Fibroblast of villous mesenchyme (primary cell): ENCODE data around the gene FBXO47. TPM values are rescaled to one million over a fixed set of nuclear protein-coding genes. Genes with fewer than 3 reads are reported as not detected.

Source experiments
- DNase-seq: peaks from one replicate; pipeline ENCODE4 v3.0.0-alpha.2; 2010; ENCODE audit warnings: low read depth
- H3K4me3 ChIP-seq: 2 replicates; pipeline ENCODE4 v1.5.1; 2011; ENCODE audit warnings: low read depth, mild to moderate bottlenecking, low read length
- CTCF ChIP-seq: IDR thresholded peaks from 2 replicates; pipeline ENCODE4 v1.5.1; 2012; ENCODE audit warnings: low read depth, mild to moderate bottlenecking, low read length; ENCODE audit not compliant: insufficient read depth
- total RNA-seq: library from RNA; depleted of rRNA; stranded (reverse); fragments of >200 nt; gene quantifications from 2 replicates; pipeline ENCODE4 v1.2.3, GENCODE V29; 2012

Gene FBXO47
- total RNA-seq, 1 donor, result not detected

GRCh38 chr17:38899421-38899820, 67.8 kb downstream of the FBXO47 start:
- DNase-seq, result no peak
- no peak overlapping the region for H3K4me3 ChIP-seq
- no peak for TF ChIP-seq CTCF

- TF ChIP-seq CTCF, result no peak
- DNase-seq, result no peak
- H3K4me3 ChIP-seq, result no peak overlapping the region
Measured at GRCh38 chr17:38898812-38899348, 68.3 kb downstream of the FBXO47 start.

GRCh38 chr17:38898291-38898679, 68.9 kb downstream of the FBXO47 start:
- TF ChIP-seq CTCF, result no peak
- no peak overlapping the region for H3K4me3 ChIP-seq
- DNase-seq, result no peak

- no peak for TF ChIP-seq CTCF
- no peak overlapping the region for H3K4me3 ChIP-seq
- DNase-seq, result no peak
Measured at GRCh38 chr17:38897671-38898290, 69.4 kb downstream of the FBXO47 start.

- H3K4me3 ChIP-seq, result no peak overlapping the region
- peak; percentile 71 for DNase-seq
- no peak for TF ChIP-seq CTCF
Measured at GRCh38 chr17:38897176-38897575, 70.0 kb downstream of the FBXO47 start.

DNA sequence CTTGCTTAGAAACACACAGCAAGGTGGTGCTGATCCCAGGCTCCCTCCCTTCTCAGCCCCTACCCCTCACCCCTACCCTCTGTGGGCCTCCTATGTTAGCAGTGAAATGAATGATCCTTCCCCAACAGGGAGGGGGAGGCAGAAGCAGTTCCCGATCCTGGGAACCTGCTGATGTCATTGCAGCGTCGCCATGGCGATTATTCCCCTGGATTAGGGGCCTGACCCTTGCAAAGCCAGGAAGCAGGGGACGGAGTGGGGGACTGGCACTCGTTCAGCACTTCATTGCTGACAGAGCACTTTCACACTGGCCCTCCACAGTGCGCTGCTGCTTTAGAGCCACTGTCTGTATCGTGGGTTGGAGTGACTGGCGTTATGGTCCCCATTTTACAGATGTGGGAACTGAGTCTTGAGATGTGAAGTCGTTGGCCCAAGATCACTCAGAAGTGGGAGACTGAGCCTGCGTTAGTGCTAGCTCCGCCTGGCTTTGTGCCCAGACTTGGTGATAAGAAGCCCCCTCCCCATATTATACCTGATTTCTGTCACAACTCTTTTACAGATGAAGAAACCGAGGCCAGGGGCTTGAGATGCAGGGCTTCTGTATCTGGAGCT, 70.8 kb downstream of the FBXO47 start:
- no peak overlapping the region for H3K4me3 ChIP-seq
- peak; percentile 81 for DNase-seq
- TF ChIP-seq CTCF, result no peak
